ENCODE measurements around the gene CABCOCO1. TPM values are rescaled to one million over a fixed set of nuclear protein-coding genes. Genes with fewer than 3 reads are reported as not detected.
A peak's percentile ranks its signal among the peaks of the same experiment; 100 is the strongest.

Gene CABCOCO1
- total RNA-seq, 1 donor from 2014 or later, result not detected

DNA sequence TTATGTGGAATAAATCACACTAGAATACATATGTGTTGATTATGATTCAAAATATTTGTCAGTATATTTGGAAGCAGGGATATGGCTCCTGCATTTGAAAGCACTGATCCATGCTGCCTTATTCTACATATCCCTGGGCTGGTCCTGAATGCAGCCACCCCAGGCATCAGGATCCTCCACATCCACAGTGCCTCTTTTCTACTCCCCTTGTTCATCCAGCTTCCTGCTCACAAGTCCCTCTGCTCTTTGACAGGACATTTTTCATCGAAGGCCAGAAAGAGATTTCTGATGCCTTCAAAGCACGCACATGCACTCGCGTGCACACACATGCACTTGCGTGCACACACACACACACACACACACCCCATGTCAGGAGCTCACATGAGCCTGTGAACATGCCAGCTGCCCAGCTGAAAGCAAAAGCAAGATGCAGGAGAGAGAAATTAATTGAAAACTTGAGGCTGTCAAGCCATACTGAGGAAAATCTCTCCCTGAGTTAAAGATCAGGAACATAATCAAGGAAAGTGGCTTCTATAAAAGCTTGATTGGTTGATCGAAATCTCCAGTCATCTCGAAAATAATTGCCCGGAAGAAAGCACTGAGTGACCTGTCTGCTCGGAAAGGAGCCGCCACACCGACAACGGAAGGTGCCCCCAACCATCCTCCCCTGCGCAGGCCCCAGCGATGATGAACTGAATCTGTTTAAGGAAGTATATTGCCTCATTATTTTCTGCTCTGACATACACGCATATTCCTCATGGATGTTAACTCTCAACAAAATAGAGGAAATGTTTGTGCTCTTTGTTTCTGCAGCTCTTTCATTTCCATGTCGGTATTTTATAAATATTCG is 134.8 kb downstream of the CABCOCO1 start:
- no peak for DNase-seq (ENCODE audit: low spot score)
- Histone ChIP-seq H3K4me2 (no peak overlapping the region), H3F3A (ENCODE audit: low read depth) (no peaks in the 10 kb centered on the region), H3K9me3 (ENCODE audit: low read depth) (no peaks in the 10 kb centered on the region), H3K4me3 (no peak overlapping the region), H3K9ac (no peak overlapping the region), H3K79me2 (ENCODE audit: low read depth) (no peaks in the 10 kb centered on the region), H3K36me3 (no peaks in the 10 kb centered on the region), H2AFZ (replicated peaks) (no peak overlapping the region), H3K27me3 (no peaks in the 10 kb centered on the region), H3K4me1 (no peaks in the 10 kb centered on the region), H4K20me1 (ENCODE audit: low read depth) (no peaks in the 10 kb centered on the region), H3K27ac (no peak overlapping the region)
- no peaks in the 10 kb centered on the region for H3K9me3 Mint-ChIP-seq
- H3K27ac Mint-ChIP-seq, result peak overlapping the region; percentile 72
- no peak overlapping the region for H3K4me3 Mint-ChIP-seq
- H3K27me3 Mint-ChIP-seq (ENCODE audit: insufficient read depth, low read depth), result peaks cover 2% of the 10 kb centered on the region
- no peaks in the 10 kb centered on the region for H3K36me3 Mint-ChIP-seq
- H3K4me1 Mint-ChIP-seq, result peaks cover 8% of the 10 kb centered on the region
- TF ChIP-seq EZH2 (IDR thresholded peaks at IDR 0.05), result no peak
- no peak for TF ChIP-seq EZH2phosphoT487 (IDR thresholded peaks at IDR 0.05)
- TF ChIP-seq, protein P1, sequence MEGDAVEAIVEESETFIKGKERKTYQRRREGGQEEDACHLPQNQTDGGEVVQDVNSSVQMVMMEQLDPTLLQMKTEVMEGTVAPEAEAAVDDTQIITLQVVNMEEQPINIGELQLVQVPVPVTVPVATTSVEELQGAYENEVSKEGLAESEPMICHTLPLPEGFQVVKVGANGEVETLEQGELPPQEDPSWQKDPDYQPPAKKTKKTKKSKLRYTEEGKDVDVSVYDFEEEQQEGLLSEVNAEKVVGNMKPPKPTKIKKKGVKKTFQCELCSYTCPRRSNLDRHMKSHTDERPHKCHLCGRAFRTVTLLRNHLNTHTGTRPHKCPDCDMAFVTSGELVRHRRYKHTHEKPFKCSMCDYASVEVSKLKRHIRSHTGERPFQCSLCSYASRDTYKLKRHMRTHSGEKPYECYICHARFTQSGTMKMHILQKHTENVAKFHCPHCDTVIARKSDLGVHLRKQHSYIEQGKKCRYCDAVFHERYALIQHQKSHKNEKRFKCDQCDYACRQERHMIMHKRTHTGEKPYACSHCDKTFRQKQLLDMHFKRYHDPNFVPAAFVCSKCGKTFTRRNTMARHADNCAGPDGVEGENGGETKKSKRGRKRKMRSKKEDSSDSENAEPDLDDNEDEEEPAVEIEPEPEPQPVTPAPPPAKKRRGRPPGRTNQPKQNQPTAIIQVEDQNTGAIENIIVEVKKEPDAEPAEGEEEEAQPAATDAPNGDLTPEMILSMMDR (IDR thresholded peaks at IDR 0.05), result no peak

DNA sequence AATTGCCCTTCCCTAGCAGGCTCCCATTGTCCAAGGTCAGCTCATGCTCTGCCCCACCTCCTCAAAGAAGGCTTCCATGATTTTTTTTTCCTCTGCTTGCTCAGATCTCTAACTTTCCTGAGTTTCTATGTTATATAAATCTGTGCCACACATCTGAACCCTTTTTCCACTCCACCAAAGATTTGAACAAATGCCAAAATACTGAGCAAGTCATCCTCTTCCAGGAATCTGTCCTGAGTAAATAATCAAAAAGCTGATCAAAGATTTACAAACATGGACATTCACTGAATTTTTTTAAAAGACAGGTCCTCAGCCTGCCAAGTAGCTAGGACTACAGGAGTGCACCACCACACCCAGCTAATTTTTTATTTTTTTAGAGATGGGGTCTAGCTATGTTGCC is 136.0 kb downstream of the CABCOCO1 start:
- Histone ChIP-seq H2AFZ (replicated peaks) (no peak overlapping the region), H3K27me3 (no peaks in the 10 kb centered on the region), H3K79me2 (ENCODE audit: low read depth) (no peaks in the 10 kb centered on the region), H3K4me1 (no peaks in the 10 kb centered on the region), H3K36me3 (no peaks in the 10 kb centered on the region), H3K27ac (no peak overlapping the region), H3K4me2 (no peak overlapping the region), H3F3A (ENCODE audit: low read depth) (no peaks in the 10 kb centered on the region), H3K9ac (no peak overlapping the region), H3K9me3 (ENCODE audit: low read depth) (no peaks in the 10 kb centered on the region), H3K4me3 (no peak overlapping the region), H4K20me1 (ENCODE audit: low read depth) (no peaks in the 10 kb centered on the region)
- TF ChIP-seq, protein P1 (IDR thresholded peaks at IDR 0.05), result no peak
- TF ChIP-seq EZH2phosphoT487 (IDR thresholded peaks at IDR 0.05) (no peak), EZH2 (IDR thresholded peaks at IDR 0.05) (no peak)
- Mint-ChIP-seq H3K27me3 (ENCODE audit: insufficient read depth, low read depth) (peaks cover 2% of the 10 kb centered on the region), H3K27ac (no peak overlapping the region), H3K4me1 (peaks cover 7% of the 10 kb centered on the region), H3K4me3 (no peak overlapping the region), H3K9me3 (no peaks in the 10 kb centered on the region), H3K36me3 (no peaks in the 10 kb centered on the region)
- no peak for DNase-seq (ENCODE audit: low spot score)

DNA sequence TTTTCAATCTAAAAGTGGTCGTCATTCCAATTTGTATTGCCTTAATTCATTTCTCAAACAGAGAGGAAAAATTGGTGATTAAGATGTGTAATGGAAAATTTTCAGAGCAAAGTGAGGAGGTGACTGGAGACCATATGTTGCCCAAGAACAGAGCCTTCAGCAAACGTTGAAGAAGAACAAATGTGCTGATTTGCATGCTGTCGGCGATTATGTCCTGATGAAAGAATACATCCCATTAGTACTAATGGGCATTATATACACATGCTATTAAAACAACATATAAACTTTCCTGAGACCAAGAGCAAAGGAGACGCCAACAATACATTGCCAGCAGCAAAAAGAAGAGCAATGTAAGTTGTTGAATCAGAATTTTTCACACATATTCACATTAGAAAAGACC is 138.8 kb downstream of the CABCOCO1 start:
- Mint-ChIP-seq H3K9me3 (no peaks in the 10 kb centered on the region), H3K27me3 (ENCODE audit: insufficient read depth, low read depth) (peaks cover 4% of the 10 kb centered on the region)
- H2AFZ ChIP-seq (replicated peaks), result no peak overlapping the region

More for the DNA sequence above, 138.8 kb downstream of the CABCOCO1 start:
- Mint-ChIP-seq H3K36me3 (no peaks in the 10 kb centered on the region), H3K4me1 (no peaks in the 10 kb centered on the region), H3K4me3 (no peak overlapping the region), H3K27ac (no peak overlapping the region)
- Histone ChIP-seq H3K4me2 (no peak overlapping the region), H4K20me1 (ENCODE audit: low read depth) (no peaks in the 10 kb centered on the region), H3K79me2 (ENCODE audit: low read depth) (no peaks in the 10 kb centered on the region), H3K27me3 (no peaks in the 10 kb centered on the region), H3K36me3 (no peaks in the 10 kb centered on the region), H3F3A (ENCODE audit: low read depth) (no peaks in the 10 kb centered on the region), H3K4me1 (no peaks in the 10 kb centered on the region), H3K9ac (no peak overlapping the region), H3K27ac (no peak overlapping the region), H3K4me3 (no peak overlapping the region), H3K9me3 (ENCODE audit: low read depth) (no peaks in the 10 kb centered on the region)
- no peak for DNase-seq (ENCODE audit: low spot score)
- TF ChIP-seq, protein P1 (IDR thresholded peaks at IDR 0.05), result no peak
- TF ChIP-seq EZH2phosphoT487 (IDR thresholded peaks at IDR 0.05), result no peak
- TF ChIP-seq EZH2 (IDR thresholded peaks at IDR 0.05), result no peak

Data from neural progenitor cell (in vitro differentiated cells).